Dendritic cell treated with granulocyte-macrophage colony-stimulating factor and Interleukin-4, amounts not matched to agents 40 ng/mL and 50 ng/mL, for 4 days (primary cell): Measurements from ENCODE around the gene SPRING1.

ENCODE experiments used
- H3K27ac Mint-ChIP-seq: one replicate; pipeline ENCODE4 v1.8.0; 2022; ENCODE audit warnings: mild to moderate bottlenecking, mixed read lengths
- H3K27me3 Mint-ChIP-seq: one replicate; pipeline ENCODE4 v1.8.0; 2022; ENCODE audit warnings: mild to moderate bottlenecking, mixed read lengths
- H3K36me3 Mint-ChIP-seq: one replicate; pipeline ENCODE4 v1.8.0; 2022; ENCODE audit warnings: low read depth, mixed read lengths
- H3K4me1 Mint-ChIP-seq: one replicate; pipeline ENCODE4 v1.8.0; 2022; ENCODE audit warnings: low read depth, mixed read lengths
- H3K4me3 Mint-ChIP-seq: one replicate; pipeline ENCODE4 v1.8.0; 2022; ENCODE audit warnings: mild to moderate bottlenecking, moderate library complexity, mixed read lengths
- H3K9me3 Mint-ChIP-seq: one replicate; pipeline ENCODE4 v1.8.0; 2022; ENCODE audit warnings: mixed read lengths
- intact Hi-C: fragments of 100-400 bp; cut with micrococcal nuclease; formaldehyde crosslinking; loops from one replicate; pipeline ENCODE4 v1.15.0; 2022

The SPRING1 gene

DNA sequence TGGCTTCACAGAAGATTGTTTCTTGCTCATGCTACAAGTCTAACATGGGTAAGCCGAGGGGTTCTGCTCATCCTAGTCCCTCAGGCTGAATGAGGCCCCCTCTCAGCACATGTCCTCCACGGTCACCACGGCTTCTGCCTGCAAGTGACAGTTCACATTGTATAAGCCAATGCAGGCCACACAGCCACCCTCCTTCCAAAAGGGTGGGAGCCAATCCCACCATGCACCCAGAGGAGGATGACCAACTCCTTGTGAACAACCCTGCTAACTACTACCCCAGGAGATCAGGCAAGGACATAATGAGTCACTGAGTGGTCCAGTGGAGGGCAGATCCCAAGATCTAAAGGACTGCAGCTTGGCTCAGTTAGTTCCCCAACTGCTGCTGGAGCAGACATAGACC lies 6.1 kb downstream of the SPRING1 start:
- no peak overlapping the region for H3K4me3 Mint-ChIP-seq
- peaks cover 14% of the 10 kb centered on the region for H3K4me1 Mint-ChIP-seq
- H3K36me3 Mint-ChIP-seq, result peaks cover 50% of the 10 kb centered on the region
- no peaks in the 10 kb centered on the region for H3K9me3 Mint-ChIP-seq
- intact Hi-C loops, result no loop called here
- H3K27me3 Mint-ChIP-seq, result no peaks in the 10 kb centered on the region
- no peak overlapping the region for H3K27ac Mint-ChIP-seq

DNA sequence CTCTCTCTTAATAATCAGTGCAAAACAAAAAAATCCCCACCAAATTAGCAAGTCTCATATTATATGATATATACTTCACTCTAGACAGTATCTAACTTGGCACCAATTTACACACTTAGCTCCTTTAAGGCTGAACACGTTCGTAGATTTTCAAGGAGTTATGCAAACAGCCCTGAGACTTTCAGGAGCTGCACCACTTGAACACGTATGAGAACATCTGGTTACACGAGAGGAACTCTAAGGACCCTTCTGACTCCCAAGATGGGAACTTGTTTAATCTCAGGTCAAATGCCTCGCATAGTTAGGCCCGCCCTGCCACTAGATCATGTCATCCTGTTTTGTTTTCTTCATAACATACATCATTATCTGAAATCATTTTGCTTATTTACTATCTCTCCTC lies 10.0 kb downstream of the SPRING1 start:
- Mint-ChIP-seq H3K9me3 (no peaks in the 10 kb centered on the region), H3K4me1 (no peaks in the 10 kb centered on the region), H3K4me3 (no peak overlapping the region), H3K27me3 (no peaks in the 10 kb centered on the region), H3K36me3 (peaks cover 39% of the 10 kb centered on the region), H3K27ac (no peak overlapping the region)
- intact Hi-C loops, result no loop called here

DNA sequence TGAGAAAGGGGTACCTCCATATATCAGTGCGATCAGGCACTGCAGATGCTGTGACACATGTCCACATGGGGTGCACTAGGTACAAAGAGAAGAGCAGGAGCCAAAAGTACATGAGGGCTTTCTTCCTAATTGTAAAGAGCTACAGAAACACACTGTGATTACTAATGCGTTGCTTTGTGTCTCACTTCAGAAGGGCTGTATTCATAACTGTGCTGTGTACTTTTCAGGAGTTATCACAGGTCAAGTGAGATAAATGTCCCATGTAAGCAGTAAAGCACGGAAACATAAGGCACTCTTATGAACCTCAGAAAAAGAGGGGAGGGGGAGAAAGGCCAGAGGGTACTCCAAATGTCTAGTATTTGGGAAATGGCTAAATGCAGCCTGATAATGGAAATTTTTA lies 10.6 kb downstream of the SPRING1 start:
- H3K4me3 Mint-ChIP-seq, result no peak overlapping the region
- H3K9me3 Mint-ChIP-seq, result no peaks in the 10 kb centered on the region
- no peaks in the 10 kb centered on the region for H3K4me1 Mint-ChIP-seq
- H3K27me3 Mint-ChIP-seq, result no peaks in the 10 kb centered on the region
- H3K27ac Mint-ChIP-seq, result no peak overlapping the region
- intact Hi-C loops, result no loop called here
- H3K36me3 Mint-ChIP-seq, result peaks cover 39% of the 10 kb centered on the region

DNA sequence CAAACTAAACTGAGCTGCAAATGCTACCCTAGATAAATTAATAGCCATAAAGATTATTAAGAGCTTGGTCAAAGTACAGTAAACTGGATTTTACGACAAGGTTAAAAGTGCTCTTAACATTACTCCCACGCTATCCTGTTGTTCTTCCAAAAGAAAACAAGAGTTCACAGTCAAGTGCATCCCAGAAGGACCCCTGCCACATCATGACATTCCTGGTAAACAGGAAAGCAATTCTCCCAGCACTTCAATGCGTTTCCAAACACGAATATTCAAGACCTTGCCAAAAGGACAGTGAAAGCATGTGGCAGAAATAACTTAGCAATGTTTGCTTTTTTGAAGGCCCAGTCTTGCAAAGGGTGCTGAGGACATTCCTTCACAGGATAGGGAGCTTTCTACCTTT lies 11.2 kb downstream of the SPRING1 start:
- no peak overlapping the region for H3K4me3 Mint-ChIP-seq
- intact Hi-C loops, result no loop called here
- H3K9me3 Mint-ChIP-seq, result no peaks in the 10 kb centered on the region
- H3K27ac Mint-ChIP-seq, result no peak overlapping the region
- no peaks in the 10 kb centered on the region for H3K4me1 Mint-ChIP-seq
- H3K27me3 Mint-ChIP-seq, result no peaks in the 10 kb centered on the region
- peaks cover 39% of the 10 kb centered on the region for H3K36me3 Mint-ChIP-seq

DNA sequence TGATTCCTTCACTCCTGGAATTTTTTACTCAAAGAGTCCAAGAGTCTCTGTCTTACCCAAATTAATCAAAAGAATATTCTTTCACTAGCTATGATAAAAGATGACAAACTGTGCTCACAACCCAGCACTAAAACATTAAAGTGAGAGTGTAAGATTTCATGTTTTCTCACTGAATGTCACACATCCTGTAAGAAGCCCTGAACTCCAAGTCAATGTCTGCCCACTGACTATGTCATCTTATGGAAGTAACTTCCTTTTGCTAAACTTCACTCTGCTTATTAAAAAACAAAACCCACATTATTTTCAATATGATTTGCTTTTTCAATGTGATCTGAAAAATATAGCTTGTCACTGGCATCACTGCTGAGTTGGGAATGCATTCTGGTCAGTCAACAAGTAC lies 15.6 kb downstream of the SPRING1 start:
- Mint-ChIP-seq H3K36me3 (peaks cover 71% of the 10 kb centered on the region), H3K9me3 (no peaks in the 10 kb centered on the region)
- intact Hi-C loops, result no loop called here

DNA sequence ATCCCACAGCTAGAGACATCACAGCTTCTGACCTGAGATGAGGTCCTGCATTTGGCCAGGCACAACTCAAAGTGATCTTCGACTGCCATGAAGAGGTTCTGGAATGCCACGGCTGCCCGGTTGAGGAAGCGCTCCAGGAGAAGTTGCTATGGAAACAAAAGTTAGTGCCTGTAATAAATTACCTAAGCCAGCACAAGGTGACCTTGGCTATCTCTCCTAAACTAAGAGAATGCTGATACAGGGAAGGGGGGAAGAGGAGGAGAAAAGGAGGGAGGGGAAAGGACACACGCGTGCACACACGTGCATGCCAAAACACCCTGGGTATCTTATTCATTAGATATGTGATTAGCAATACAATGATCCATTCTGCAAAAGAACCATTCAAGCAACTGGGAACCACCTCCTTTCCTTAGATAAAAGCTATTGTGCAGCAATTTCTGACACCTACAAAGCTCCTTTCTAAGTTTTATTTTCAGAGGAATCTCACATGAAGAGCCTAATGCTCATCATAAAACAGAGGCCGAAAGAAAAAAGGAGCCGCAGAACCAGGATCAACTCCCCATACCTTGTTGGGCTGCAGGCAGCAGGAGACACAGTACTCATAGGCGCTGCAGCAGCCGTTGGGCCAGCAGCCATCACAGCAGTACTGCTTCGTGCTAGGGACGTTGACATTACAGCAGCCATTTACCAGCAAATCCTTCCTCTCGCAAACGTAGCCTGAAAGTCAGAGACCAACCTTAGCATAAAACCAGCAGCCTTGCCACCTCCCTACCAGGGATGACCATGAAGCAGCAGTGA lies 17.9 kb downstream of the SPRING1 start:
- Mint-ChIP-seq H3K9me3 (no peaks in the 10 kb centered on the region), H3K4me1 (no peaks in the 10 kb centered on the region), H3K4me3 (no peak overlapping the region), H3K27me3 (no peaks in the 10 kb centered on the region), H3K36me3 (peaks cover 88% of the 10 kb centered on the region), H3K27ac (no peak overlapping the region)
- intact Hi-C loops, result no loop called here

More for the DNA sequence above, 15.6 kb downstream of the SPRING1 start:
- H3K27ac Mint-ChIP-seq, result no peak overlapping the region
- H3K4me3 Mint-ChIP-seq, result no peak overlapping the region
- H3K27me3 Mint-ChIP-seq, result no peaks in the 10 kb centered on the region
- H3K4me1 Mint-ChIP-seq, result no peaks in the 10 kb centered on the region

DNA sequence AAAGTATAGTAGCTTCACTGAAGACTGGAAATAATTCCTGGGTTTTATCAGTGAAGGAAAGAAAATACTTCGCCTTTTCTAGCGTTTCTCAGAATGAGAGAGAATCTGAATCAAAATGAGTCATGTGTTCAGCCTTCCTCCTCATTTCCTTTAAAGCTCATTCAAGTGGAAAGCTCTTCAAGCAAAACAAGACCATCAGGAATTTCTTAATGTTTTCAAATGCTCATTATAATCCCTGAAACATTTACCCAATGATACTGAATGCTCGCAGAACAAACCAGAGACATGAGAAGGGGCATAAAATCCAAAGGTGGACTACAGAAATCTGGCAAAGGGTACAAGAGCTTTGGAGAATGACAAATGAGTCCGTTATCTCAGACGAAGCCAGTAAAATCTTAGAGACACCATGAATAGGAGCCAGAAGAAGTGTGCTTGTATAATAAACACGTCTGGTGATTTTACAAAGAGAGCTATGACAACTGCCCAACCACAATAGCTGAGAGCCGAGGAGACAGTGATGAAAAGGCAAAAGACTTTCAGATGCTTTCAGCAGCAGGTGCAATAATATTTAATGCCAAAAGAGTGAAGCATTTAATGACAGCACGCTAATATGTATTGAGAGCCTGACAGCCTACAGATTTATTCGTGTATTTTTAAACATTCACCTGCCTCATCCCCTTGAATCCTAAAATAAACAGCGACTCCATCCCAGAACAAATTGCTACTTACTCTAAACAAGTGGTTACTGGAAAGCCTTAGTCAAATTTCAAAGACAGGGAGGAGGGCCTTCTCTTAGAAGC lies 19.0 kb downstream of the SPRING1 start:
- H3K9me3 Mint-ChIP-seq, result no peaks in the 10 kb centered on the region
- intact Hi-C loops, result no loop called here
- no peak overlapping the region for H3K4me3 Mint-ChIP-seq
- no peaks in the 10 kb centered on the region for H3K27me3 Mint-ChIP-seq
- H3K4me1 Mint-ChIP-seq, result no peaks in the 10 kb centered on the region
- no peak overlapping the region for H3K27ac Mint-ChIP-seq
- H3K36me3 Mint-ChIP-seq, result peaks cover 98% of the 10 kb centered on the region

DNA sequence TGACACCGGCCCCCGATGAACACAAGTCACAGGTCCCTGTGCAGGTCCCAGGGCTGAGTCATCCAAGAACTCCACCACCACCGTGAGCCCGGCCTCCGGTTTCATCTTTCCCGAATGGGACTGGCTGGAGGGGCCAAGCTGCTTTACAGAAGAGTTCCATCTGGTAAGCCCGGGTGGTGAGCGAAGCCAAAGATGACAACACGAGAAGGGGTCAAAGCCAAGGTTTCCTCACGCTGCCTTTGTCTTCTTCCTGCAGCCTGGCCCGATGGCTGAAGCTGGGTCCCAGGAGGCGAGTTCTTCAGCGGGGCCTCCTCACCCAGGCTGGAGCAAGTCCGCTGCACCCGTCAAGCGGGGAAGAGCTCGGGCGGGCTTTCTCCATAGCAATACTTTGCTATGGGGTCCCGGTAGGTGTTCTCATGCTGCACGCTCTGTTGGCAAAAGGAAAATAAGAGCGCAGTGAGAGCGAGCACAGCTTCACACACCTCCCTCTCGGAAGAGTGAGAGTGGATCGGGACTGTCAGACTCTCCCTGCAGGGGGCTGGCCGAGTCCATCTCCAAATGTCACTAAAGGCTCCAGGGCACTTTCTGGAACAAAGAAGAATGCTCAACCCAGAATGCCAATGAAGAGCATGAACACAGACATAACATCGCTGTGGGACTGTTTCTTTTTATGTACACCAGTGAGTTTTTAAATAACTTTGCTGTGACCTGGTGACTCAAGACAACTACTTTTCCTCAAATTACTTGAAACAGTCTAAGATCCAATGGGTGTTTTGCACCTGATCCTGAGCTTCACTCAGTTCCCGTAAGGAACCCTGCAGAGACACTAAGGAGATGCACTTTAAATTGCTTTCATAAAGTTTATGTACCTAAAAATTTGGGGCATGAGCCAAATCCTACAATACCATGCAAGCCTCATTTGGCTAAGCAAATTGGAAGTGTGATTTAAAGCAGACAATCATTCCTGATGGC lies 20.1 kb downstream of the SPRING1 start:
- Mint-ChIP-seq H3K4me3 (no peak overlapping the region), H3K36me3 (peaks cover 96% of the 10 kb centered on the region), H3K9me3 (no peaks in the 10 kb centered on the region), H3K4me1 (no peaks in the 10 kb centered on the region), H3K27me3 (no peaks in the 10 kb centered on the region), H3K27ac (no peak overlapping the region)
- intact Hi-C loops, result no loop called here

DNA sequence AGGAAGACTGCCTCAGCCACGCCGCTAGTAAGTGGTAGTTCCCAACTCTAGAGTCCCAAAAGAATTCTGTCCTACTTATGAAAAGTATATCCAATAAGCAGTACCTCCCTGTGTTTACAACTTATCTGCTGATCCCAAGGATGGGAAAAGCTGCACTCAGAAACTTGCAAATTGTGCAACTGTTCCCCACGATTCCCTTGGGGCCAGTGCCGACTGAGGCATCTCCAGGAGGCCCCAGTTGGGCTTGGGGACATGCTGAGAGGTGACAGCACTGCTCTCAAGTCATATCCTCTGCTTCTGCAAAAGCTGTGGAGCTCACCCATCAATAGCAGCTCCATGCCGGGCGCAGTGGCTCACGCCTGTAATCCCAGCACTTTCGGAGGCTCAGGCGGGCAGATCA lies 23.7 kb downstream of the SPRING1 start:
- H3K4me1 Mint-ChIP-seq, result peaks cover 1% of the 10 kb centered on the region
- peaks cover 17% of the 10 kb centered on the region for H3K27me3 Mint-ChIP-seq
- no peak overlapping the region for H3K27ac Mint-ChIP-seq
- H3K4me3 Mint-ChIP-seq, result no peak overlapping the region
- peaks cover 69% of the 10 kb centered on the region for H3K36me3 Mint-ChIP-seq
- no peaks in the 10 kb centered on the region for H3K9me3 Mint-ChIP-seq
- intact Hi-C loops, result no loop called here

DNA sequence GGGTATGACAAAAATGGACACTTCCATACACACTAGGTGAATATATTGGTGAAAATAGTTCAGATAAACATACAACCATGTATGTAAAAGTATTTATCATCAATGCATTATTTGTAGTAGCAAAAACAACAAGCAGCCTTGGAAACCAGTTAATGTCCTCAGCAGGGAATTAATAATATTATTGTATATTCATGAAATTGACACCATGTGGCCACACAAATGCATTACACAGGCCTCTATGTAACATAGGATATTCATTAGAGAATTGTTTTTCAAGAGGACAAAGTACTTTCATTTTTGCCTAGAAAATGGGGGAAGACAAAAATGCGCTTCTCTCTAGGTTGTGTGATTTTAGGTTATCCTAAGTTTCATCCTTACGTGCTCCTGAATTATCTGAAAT lies 24.3 kb downstream of the SPRING1 start:
- intact Hi-C loops, result no loop called here
- no peak overlapping the region for H3K27ac Mint-ChIP-seq

DNA sequence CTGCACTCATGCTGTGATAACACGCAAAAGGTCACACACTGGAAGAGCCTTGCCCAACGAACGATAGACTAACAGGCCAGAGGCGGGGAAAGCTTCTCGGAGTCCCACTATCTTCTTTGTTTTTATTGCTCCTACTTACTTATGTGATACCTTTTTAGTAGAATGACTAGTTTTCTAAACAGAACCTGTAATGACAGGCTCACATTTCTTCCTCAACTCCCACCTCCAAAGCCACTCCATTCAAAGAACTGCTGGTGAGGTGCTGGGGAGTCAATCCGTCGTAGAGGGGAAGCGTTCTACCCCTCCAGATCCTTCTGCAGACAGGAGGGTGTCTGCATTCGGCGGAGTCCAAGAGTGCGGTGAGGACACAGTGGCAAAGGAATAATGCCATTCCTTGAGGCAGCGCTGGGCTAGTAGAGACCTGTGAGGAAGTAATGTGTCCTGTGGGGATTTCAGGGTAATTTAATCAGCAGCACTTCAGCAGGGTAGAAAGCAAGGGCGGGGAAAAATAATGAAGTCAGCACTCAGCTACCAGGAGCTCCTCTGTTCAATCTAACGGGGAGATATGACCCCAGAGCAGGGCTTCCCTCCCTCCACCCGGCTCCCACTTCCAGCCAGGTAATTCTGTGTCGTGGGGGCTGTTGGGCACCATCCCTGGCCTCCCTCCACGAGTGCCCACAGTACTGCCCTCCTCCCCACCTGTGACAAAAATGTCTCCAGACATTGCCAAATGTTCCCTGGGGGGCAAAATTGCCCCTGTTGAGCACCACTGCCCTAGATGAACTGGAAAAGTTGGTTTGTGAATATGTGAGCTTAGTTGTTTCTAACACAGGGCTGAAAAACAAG lies 25.2 kb downstream of the SPRING1 start:
- Mint-ChIP-seq H3K27me3 (peaks cover 26% of the 10 kb centered on the region), H3K27ac (no peak overlapping the region), H3K4me1 (peaks cover 10% of the 10 kb centered on the region), H3K4me3 (no peak overlapping the region), H3K9me3 (no peaks in the 10 kb centered on the region), H3K36me3 (peaks cover 54% of the 10 kb centered on the region)
- intact Hi-C loops, result no loop called here

More for the DNA sequence above, 24.3 kb downstream of the SPRING1 start:
- Mint-ChIP-seq H3K9me3 (no peaks in the 10 kb centered on the region), H3K27me3 (peaks cover 24% of the 10 kb centered on the region), H3K36me3 (peaks cover 62% of the 10 kb centered on the region), H3K4me3 (no peak overlapping the region), H3K4me1 (peaks cover 8% of the 10 kb centered on the region)

DNA sequence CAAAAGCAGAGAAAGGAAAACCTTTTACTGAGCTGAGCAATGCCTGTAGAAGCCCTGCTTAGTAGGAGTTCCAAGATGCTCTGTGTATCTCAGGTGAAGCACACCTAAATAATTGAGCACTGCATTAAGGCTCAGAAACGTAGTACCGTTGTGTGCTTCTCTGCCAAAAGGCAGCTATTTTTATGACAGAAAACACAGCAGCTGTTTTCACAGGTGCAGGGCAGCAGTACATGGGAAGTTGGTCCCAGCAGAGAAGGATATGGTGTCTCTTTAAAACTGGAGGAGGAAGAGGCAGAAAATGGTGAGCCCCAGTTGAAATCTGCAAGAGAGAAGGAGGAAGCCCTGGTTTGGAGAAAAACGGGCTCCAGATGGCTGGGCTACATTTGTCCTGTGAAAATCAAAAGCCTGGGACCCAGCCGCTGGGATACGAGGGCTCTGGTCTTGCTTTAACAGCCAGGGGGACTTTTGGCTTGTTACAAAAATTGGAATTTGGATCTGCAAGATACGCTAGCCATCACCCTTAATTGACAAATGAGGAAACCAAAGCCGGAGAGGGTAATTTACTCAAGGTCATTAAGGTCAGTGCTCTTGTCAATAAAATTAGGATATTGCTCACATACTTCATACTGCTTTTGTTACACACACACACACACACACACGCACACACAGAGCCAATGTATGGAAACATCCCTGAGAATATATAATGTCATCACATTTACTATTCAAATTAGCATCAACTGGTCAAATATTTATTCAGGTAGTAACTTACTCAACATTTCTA lies 27.3 kb downstream of the SPRING1 start:
- no peak overlapping the region for H3K27ac Mint-ChIP-seq
- no peaks in the 10 kb centered on the region for H3K9me3 Mint-ChIP-seq
- intact Hi-C loops, result no loop called here
- H3K27me3 Mint-ChIP-seq, result peaks cover 26% of the 10 kb centered on the region
- H3K4me3 Mint-ChIP-seq, result no peak overlapping the region
- peaks cover 10% of the 10 kb centered on the region for H3K4me1 Mint-ChIP-seq
- peaks cover 32% of the 10 kb centered on the region for H3K36me3 Mint-ChIP-seq
